Gastrocnemius medialis (tissue), 4 donors: ENCODE results near the gene VTI1A.

ENCODE experiments used
- POLR2A ChIP-seq, 2 donors: fragments of 450-650 bp; IDR thresholded peaks; one replicate each; pipeline ENCODE4 v1.6.1; 2017; ENCODE audit warnings: antibody characterized with exemption in 2 of 2, mild to moderate bottlenecking in 2 of 2, moderate library complexity in 2 of 2
- TF ChIP-seq, protein P1 (sequence below), 5 experiments: fragments of 450-650 bp in 3 of 5; fragments of 200-600 bp in 2 of 5; sonication (generic) in 2 of 5; IDR thresholded peaks in 4 of 5; conservative IDR thresholded peaks in 1 of 5; 1 replicate in 4 of 5; 2 replicates in 1 of 5; pipeline ENCODE4 v1.5.1; 2016 to 2019; ENCODE audit warnings: antibody characterized with exemption in 5 of 5, mild to moderate bottlenecking in 3 of 5, moderate library complexity in 3 of 5

DNA sequence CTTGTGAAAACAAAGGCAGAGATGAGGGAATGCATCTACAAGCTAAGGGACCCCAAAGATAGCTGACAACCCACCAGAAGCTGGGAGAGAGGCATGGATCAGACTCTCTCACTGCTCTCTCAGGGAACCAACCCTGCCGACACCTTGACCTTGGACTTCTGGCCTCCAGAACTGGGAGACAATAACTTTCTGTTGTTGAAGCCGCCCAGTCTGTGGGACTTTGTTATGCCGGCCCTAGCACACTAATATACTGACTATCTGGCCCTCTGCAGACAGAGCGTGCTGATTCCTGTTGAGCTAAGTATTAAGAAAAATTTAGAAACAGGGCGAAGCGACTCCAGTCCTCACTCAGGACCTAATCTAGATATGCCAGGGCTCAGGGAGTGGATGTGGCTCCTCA lies 358.7 kb downstream of the VTI1A start:
- TF ChIP-seq, protein P1, sequence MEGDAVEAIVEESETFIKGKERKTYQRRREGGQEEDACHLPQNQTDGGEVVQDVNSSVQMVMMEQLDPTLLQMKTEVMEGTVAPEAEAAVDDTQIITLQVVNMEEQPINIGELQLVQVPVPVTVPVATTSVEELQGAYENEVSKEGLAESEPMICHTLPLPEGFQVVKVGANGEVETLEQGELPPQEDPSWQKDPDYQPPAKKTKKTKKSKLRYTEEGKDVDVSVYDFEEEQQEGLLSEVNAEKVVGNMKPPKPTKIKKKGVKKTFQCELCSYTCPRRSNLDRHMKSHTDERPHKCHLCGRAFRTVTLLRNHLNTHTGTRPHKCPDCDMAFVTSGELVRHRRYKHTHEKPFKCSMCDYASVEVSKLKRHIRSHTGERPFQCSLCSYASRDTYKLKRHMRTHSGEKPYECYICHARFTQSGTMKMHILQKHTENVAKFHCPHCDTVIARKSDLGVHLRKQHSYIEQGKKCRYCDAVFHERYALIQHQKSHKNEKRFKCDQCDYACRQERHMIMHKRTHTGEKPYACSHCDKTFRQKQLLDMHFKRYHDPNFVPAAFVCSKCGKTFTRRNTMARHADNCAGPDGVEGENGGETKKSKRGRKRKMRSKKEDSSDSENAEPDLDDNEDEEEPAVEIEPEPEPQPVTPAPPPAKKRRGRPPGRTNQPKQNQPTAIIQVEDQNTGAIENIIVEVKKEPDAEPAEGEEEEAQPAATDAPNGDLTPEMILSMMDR (IDR thresholded peaks at IDR 0.05 in 4 of 5, conservative IDR thresholded peaks at IDR 0.05 in 1 of 5): no peak
- TF ChIP-seq POLR2A (IDR thresholded peaks at IDR 0.05): no peak
